A673 (cell line): ENCODE results near the gene SIRT6.

Experiments used
- EZH2 ChIP-seq: fragments of 200-600 bp; sonication (generic); IDR thresholded peaks from 2 replicates; pipeline ENCODE4 v1.6.1; 2017; ENCODE audit warnings: borderline replicate concordance, low read depth, mild to moderate bottlenecking, mixed read lengths, antibody characterized with exemption, low read length; ENCODE audit not compliant: poor library complexity, severe bottlenecking
- TF ChIP-seq, protein P1 (sequence below): fragments of 300-800, 200-600 bp; sonication (generic); conservative IDR thresholded peaks from 2 replicates; pipeline ENCODE4 v1.5.1; 2017; ENCODE audit warnings: low read depth, mild to moderate bottlenecking, antibody characterized with exemption, low read length, moderate library complexity, mixed read lengths

- TF ChIP-seq, protein P1, sequence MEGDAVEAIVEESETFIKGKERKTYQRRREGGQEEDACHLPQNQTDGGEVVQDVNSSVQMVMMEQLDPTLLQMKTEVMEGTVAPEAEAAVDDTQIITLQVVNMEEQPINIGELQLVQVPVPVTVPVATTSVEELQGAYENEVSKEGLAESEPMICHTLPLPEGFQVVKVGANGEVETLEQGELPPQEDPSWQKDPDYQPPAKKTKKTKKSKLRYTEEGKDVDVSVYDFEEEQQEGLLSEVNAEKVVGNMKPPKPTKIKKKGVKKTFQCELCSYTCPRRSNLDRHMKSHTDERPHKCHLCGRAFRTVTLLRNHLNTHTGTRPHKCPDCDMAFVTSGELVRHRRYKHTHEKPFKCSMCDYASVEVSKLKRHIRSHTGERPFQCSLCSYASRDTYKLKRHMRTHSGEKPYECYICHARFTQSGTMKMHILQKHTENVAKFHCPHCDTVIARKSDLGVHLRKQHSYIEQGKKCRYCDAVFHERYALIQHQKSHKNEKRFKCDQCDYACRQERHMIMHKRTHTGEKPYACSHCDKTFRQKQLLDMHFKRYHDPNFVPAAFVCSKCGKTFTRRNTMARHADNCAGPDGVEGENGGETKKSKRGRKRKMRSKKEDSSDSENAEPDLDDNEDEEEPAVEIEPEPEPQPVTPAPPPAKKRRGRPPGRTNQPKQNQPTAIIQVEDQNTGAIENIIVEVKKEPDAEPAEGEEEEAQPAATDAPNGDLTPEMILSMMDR, result no peak
- no peak for TF ChIP-seq EZH2
Measured at GRCh38 chr19:4194353-4194752, 12.0 kb upstream of the SIRT6 start.
